Cardiac fibroblast (primary cell): ENCODE data around the gene FOXRED2.

ENCODE experiments used
- DNase-seq, 2 donors: peaks; one replicate each; pipeline versions ENCODE4 v3.0.0 to v3.0.0-alpha.2; 2010; ENCODE audit warnings: low read depth in 2 of 2
- H3K4me3 ChIP-seq, 2 donors: replicated peaks in 1 of 2; 1 replicate in 1 of 2; 2 replicates in 1 of 2; pipeline ENCODE4 v1.5.1; 2011; ENCODE audit warnings: low read depth in 2 of 2, low read length in 2 of 2, mild to moderate bottlenecking in 2 of 2, moderate library complexity in 1 of 2
- CTCF ChIP-seq: IDR thresholded peaks from one replicate; pipeline ENCODE4 v1.5.1; 2011; ENCODE audit warnings: low read depth, mild to moderate bottlenecking, low read length, inconsistent platforms

FOXRED2 gene

GRCh38 chr22:36465232-36466021 is 41.4 kb downstream of the FOXRED2 start:
- TF ChIP-seq CTCF, result no peak
- no peak overlapping the region for H3K4me3 ChIP-seq
- DNase-seq, result peak; percentile 72 to 95

- no peak overlapping the region for H3K4me3 ChIP-seq
- no peak for DNase-seq
These were observed 42.1 kb downstream of the FOXRED2 start for GRCh38 chr22:36464715-36465231.

GRCh38 chr22:36463783-36464184 is 43.1 kb downstream of the FOXRED2 start:
- H3K4me3 ChIP-seq, result no peak overlapping the region
- no peak for DNase-seq
- TF ChIP-seq CTCF, result no peak

More at GRCh38 chr22:36464715-36465231, 42.1 kb downstream of the FOXRED2 start:
- no peak for TF ChIP-seq CTCF

- H3K4me3 ChIP-seq, result no peak overlapping the region
- TF ChIP-seq CTCF, result no peak
- DNase-seq, result peak; percentile 80 to 92
These were observed 44.9 kb downstream of the FOXRED2 start for GRCh38 chr22:36461665-36462649.

- TF ChIP-seq CTCF, result no peak
- no peak overlapping the region for H3K4me3 ChIP-seq
- no peak for DNase-seq
These were observed 46.6 kb downstream of the FOXRED2 start for GRCh38 chr22:36460202-36460601.

- no peak for TF ChIP-seq CTCF
- DNase-seq, result peak; percentile 63 to 70
- H3K4me3 ChIP-seq, result no peak overlapping the region
These were observed 49.0 kb downstream of the FOXRED2 start for GRCh38 chr22:36457688-36458450.
